ENCODE measurements around the gene ZFAND6.

Gene ZFAND6

GRCh38 chr15:80052597-80053304 lies 6.7 kb upstream of the ZFAND6 start:
- DNase-seq, result no peak

GRCh38 chr15:80055933-80056332 lies 3.5 kb upstream of the ZFAND6 start:
- no peak for DNase-seq

- no peak for DNase-seq
Measured at GRCh38 chr15:80058044-80058443, 1.4 kb upstream of the ZFAND6 start.

- DNase-seq, result peak; percentile 76
Measured at GRCh38 chr15:80059786-80060355, 395 bp downstream of the ZFAND6 start.

GRCh38 chr15:80060356-80061006 lies 1.0 kb downstream of the ZFAND6 start:
- no peak for DNase-seq

- DNase-seq, result no peak
Measured at GRCh38 chr15:80061582-80061981, 2.1 kb downstream of the ZFAND6 start.

- DNase-seq, result no peak
Measured at GRCh38 chr15:80066912-80067311, 7.4 kb downstream of the ZFAND6 start.

GRCh38 chr15:80068578-80068977 lies 9.1 kb downstream of the ZFAND6 start:
- no peak for DNase-seq

- no peak for DNase-seq
Measured at GRCh38 chr15:80070840-80071239, 11.4 kb downstream of the ZFAND6 start.

GRCh38 chr15:80071652-80072051 lies 12.2 kb downstream of the ZFAND6 start:
- DNase-seq, result no peak

GRCh38 chr15:80072285-80072994 lies 13.0 kb downstream of the ZFAND6 start:
- peak; percentile 72 for DNase-seq

GRCh38 chr15:80073197-80073596 lies 13.7 kb downstream of the ZFAND6 start:
- no peak for DNase-seq

GRCh38 chr15:80076321-80077318 lies 17.1 kb downstream of the ZFAND6 start:
- DNase-seq, result no peak

- DNase-seq, result no peak
Measured at GRCh38 chr15:80081390-80081789, 21.9 kb downstream of the ZFAND6 start.

GRCh38 chr15:80087104-80087503 lies 27.6 kb downstream of the ZFAND6 start:
- no peak for DNase-seq

- DNase-seq, result no peak
Measured at GRCh38 chr15:80090041-80090440, 30.6 kb downstream of the ZFAND6 start.

GRCh38 chr15:80090879-80091503 lies 31.5 kb downstream of the ZFAND6 start:
- no peak for DNase-seq

GRCh38 chr15:80093854-80094418 lies 34.5 kb downstream of the ZFAND6 start:
- peak; percentile 44 for DNase-seq

GRCh38 chr15:80095511-80095910 lies 36.0 kb downstream of the ZFAND6 start:
- no peak for DNase-seq

- no peak for DNase-seq
Measured at GRCh38 chr15:80095969-80096368, 36.5 kb downstream of the ZFAND6 start.

- DNase-seq, result no peak
Measured at GRCh38 chr15:80098341-80098740, 38.9 kb downstream of the ZFAND6 start.

- no peak for DNase-seq
Measured at GRCh38 chr15:80099241-80099640, 39.8 kb downstream of the ZFAND6 start.
